AG09319 (cell line): ENCODE data around the gene ATM.
"Not testable (repeated sequence)": the region's sequence is repeated elsewhere in the genome, so short reads cannot be mapped to it uniquely, and the experiment has no call there.

Source experiments
- DNase-seq: peaks from one replicate; pipeline ENCODE4 v3.0.0-alpha.2; 2010; ENCODE audit warnings: low read depth; ENCODE audit errors: extremely low read depth
- CTCF ChIP-seq: IDR thresholded peaks from 2 replicates; pipeline ENCODE4 v1.5.1; 2011; ENCODE audit warnings: low read depth, mild to moderate bottlenecking, inconsistent platforms, low read length, moderate library complexity

The ATM gene

DNA sequence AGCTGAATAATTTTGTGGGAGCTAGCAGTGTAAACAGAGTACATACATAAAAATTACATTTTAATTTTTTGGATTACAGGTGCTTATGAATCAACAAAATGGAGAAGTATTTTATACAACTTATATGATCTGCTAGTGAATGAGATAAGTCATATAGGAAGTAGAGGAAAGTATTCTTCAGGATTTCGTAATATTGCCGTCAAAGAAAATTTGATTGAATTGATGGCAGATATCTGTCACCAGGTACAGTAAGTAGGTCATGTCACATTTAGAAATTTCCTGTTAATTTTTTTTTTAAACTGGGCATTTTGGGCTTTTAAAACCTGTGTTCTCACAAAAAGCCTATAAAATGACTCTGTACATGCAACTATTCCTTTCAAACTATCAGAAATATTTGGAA is 24.0 kb downstream of the ATM start:
- no peak for TF ChIP-seq CTCF

DNA sequence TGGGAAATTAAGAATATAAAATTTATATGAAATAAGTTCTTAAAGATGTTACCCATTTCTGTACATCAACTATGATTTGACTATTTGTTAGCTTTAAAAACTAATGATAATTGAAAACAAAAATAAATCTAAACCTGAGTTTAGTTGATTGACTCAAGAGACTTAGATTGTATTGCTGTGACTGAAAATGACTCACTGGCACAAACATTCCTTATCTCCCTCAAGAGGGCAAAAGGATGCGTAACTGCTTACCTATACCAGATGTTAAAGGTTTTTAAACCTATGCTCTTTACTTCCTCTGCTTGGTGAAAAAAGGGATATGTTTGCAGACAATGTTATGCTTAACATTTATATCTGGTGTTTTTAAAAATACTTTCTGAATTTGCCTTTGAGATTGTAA is 30.3 kb downstream of the ATM start:
- TF ChIP-seq CTCF, result no peak
- DNase-seq, result no peak

More for the DNA sequence above, 24.0 kb downstream of the ATM start:
- no peak for DNase-seq

GRCh38 chr11:108269583-108269982 is 46.7 kb downstream of the ATM start:
- no peak for DNase-seq
- TF ChIP-seq CTCF, result no peak

DNA sequence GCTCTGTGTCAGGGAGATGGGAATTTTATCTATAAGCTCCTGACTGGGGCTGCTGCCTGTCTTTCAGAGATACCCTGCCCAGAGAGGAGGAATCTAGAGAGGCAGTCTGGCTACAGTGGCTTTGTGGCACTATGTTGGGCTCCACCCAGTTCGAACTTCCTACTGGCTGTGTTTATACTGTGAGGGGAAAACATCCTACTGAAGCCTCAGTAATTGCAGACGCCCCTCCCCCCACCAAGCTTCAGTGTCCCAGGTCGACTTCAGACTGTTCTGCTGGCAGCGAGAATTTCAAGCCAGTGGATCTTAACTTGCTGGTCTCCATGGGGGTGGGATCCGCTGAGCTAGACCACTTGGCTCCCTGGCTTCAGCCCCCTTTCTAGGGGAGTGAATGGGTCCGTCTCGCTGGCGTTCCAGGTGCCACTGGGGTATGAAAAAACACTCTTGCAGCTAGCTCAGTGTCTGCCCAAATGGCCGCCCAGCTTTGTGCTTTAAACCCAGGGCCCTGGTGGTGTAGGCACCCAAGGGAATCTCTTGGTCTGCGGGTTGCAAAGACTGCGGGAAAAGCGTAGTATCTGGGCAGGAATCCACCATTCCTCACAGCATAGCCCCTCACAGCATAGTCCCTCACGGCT is 54.2 kb downstream of the ATM start:
- DNase-seq, result not testable (repeated sequence)

GRCh38 chr11:108278546-108278945 is 55.7 kb downstream of the ATM start:
- DNase-seq, result no peak
- no peak for TF ChIP-seq CTCF

DNA sequence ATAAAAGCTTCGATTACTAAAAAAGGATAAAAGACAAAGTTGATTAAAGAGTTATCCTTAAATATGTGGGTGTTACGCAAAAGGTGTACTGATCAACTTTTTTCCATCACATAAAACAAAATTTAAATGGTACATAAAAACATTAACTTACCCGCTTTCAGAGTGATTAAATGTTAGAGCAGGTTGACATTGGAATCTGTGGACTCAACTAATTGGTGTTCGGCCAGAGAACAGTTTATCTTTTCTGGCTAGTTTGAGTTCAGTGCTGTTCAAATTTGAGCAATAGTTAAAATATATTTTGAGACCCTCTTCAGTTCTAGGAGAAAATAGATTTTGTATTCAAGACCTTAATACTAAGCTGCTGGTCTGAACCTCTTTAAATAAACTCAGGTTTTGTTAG is 56.1 kb downstream of the ATM start:
- no peak for DNase-seq
- no peak for TF ChIP-seq CTCF

DNA sequence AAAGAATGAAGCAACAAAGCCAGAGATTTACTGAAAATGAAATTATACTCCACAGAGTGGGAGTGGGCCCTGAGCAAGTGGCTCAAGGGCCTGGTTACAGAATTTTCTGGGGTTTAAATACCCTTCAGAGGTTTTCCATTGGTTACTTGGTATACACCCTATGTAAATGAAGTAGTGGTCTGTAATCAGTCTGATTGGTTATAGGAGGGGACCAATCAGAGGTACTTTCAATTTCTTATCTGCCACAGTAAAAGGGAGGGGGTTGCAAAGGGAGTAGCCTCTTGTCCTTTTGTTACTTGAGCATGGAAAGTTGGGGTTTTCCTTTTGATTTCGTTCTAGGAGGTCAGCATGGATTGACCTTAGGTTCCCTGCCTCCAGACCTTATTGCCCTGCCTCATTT is 63.5 kb downstream of the ATM start:
- no peak for DNase-seq
- no peak for TF ChIP-seq CTCF

DNA sequence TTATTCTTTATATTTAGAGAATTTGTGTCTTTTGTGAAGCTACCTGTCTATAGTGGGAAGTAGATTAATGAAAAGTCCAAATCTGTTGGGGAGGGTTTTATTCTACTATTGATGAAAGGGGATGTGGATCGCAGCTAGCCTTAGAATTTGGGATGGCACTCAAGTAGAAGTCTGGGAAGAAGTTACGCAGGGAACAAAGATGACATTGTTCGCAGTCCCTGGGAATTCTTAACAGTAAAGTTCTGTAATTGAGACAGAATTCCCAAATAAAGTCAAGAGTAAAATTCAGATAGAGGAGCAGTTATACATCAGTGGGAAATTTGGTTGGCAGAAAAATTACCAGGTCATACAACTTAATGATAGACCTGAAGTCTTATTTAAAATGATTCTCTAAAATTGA is 64.1 kb downstream of the ATM start:
- DNase-seq, result no peak
- no peak for TF ChIP-seq CTCF

- DNase-seq, result not testable (repeated sequence)
These were observed 66.2 kb downstream of the ATM start for GRCh38 chr11:108289066-108289465.
